HG03571 (cell line): ENCODE data around the gene ERBB4.

Experiments used
- ATAC-seq: cut with Tn5 transposase; IDR thresholded peaks from one replicate; pipeline ENCODE4 v1.9.1; 2021; ENCODE audit not compliant: unreplicated experiment

The ERBB4 gene

GRCh38 chr2:211373203-211373602 is 1165.4 kb downstream of the ERBB4 start:
- ATAC-seq: no peak

DNA sequence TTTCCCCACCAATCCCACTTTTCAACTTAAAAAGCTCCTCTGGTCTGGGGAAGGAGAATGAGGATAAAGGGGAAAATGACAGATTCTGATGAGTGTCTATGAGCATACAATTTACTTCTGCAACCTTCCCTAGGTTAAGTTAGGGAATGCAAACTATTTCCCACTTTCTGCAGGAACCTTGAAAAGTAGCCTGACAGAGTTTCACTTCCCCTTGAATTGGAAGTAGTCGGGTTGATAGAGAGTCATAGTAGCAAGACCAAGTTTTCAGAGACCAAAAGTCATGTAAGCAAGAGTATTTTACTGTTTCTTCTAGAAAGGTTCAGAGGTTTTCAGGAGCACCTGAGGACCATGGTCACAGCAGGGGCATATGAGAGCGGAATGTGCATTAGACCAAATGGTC is 1167.1 kb downstream of the ERBB4 start:
- no peak for ATAC-seq

DNA sequence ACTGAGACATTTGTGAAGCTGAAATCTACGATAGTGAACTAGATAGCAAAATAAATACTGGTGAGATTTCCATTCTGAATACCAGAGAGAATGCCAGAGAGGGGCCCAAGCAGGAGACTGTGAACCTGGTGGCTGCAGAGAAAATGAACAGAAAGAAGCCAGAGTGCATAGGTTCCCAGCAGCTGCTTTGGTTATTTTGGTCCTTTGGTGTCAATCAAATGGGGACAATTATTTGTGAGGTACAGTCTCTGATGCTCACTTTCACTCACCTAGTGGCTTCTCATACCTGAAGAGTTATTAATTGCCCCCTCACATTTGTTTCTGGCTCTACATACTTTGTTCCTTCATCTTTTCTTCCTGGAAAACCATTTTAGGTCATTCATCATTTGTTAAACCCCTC is 1170.1 kb downstream of the ERBB4 start:
- no peak for ATAC-seq

- ATAC-seq: peak; percentile 95
These were observed 1170.9 kb downstream of the ERBB4 start for GRCh38 chr2:211367711-211368110.

- peak; percentile 13 for ATAC-seq
These were observed 1171.3 kb downstream of the ERBB4 start for GRCh38 chr2:211367293-211367692.

DNA sequence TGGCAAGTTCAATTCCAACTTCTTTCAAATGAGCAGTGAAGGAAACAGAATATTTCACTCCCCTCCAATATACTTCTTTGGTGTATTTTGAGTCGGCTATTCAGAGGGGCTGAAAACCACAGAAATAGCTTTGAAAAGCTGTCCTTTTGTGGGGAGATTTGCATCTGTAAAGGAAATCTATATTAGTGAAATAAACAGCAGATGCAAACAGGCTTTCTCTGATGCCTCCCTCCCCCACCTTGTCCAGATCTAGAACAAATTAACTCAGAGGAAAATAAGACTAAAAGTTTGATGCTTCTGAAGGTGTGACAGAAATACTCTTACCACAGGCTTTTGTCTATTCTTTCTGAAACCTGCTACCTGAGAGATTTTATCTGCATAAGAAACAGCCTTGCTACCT is 1173.7 kb downstream of the ERBB4 start:
- ATAC-seq: no peak

GRCh38 chr2:211361383-211361782 is 1177.2 kb downstream of the ERBB4 start:
- ATAC-seq: no peak

- no peak for ATAC-seq
These were observed 1179.3 kb downstream of the ERBB4 start for GRCh38 chr2:211359347-211359746.

GRCh38 chr2:211358504-211358903 is 1180.1 kb downstream of the ERBB4 start:
- no peak for ATAC-seq

- ATAC-seq: no peak
These were observed 1184.1 kb downstream of the ERBB4 start for GRCh38 chr2:211354481-211354880.

DNA sequence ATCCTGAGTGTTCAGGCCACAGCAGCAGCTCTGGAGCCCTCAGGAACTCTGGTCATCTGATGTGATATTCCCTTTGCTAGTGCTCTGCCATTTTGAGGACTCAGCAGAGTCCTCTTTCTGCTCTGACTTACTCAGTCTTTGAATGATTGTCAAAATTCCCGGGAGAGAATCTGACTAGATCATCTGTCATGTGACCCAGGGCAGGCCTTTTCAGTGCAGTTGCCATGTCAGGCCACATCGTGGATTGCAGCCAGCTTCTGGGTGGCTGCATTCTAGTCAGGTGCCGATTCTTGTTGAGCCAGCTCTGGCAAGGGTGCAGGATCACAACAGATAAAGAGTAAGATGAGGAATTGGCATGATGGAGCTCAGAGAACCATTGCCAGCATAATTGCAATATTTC is 1186.6 kb downstream of the ERBB4 start:
- no peak for ATAC-seq

- ATAC-seq: no peak
These were observed 1189.6 kb downstream of the ERBB4 start for GRCh38 chr2:211349031-211349430.

DNA sequence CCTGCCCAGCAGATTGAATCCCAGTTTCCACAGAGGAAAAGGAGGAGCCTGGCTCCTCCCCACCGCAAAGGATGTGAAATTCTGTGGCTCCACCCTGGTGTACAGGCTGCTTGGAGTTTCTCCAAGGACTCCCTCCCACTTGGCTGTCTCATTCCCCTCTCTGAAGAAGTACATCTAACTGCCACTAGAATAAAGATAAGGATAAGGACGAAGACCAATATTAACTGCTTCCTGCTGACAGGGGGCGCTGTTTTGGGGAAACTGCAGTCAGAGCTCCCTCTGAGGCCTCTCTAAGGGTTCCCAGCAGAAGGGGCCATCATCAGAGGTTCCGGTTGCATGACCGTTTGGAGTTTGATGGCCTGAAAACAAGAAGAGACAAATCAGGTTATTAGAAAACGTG is 1191.3 kb downstream of the ERBB4 start:
- ATAC-seq: no peak

- ATAC-seq: no peak
These were observed 1194.3 kb downstream of the ERBB4 start for GRCh38 chr2:211344289-211344688.

- ATAC-seq: no peak
These were observed 1205.2 kb downstream of the ERBB4 start for GRCh38 chr2:211333377-211333776.

GRCh38 chr2:211331736-211332135 is 1206.9 kb downstream of the ERBB4 start:
- no peak for ATAC-seq

DNA sequence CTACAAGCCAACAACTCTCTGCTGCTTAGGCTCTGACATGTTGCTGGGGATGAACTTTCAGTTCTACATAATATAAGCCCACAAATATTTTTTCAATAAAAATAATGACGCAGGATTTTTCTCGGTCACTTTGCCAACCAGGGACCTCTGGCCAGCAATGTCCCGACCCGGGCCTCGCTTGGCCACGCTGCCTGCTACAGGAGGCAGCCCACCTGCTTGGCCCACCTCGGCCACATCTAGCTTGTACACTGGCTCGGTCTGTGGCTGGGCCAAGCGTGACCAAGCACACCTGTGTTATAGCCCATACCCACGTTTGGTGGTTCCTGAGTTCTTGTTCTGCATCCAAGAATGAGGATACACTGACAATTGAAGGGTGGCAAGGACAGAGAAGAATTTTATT is 1208.7 kb downstream of the ERBB4 start:
- ATAC-seq: no peak

- no peak for ATAC-seq
These were observed 1209.2 kb downstream of the ERBB4 start for GRCh38 chr2:211329421-211329820.

DNA sequence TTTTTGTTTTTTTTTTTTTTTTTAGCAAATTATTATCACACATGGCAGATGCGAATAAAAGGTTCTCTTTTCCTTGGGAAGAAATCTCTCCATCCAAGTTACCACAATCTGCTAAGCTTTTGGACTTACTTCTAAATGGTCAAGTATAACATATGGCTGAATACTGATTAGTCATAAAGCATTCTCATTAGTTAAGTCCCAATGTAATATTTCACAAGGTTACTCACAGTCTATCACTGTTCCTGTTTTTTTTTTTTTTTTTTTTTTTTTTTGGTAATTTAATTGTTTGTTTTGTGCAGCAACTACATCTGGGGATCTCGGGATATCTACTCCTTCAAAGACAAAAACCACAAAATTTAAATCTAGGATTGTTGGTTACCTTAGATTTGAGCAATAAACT is 1210.5 kb downstream of the ERBB4 start:
- ATAC-seq: no peak
